AG08395 (cell line): ENCODE data around the gene SSTR3.
A peak's percentile ranks its signal among the peaks of the same experiment; 100 is the strongest.

Source experiments
- DNase-seq: peaks from one replicate; pipeline ENCODE4 v3.0.0; 2012; ENCODE audit warnings: mixed read lengths, low spot score

The SSTR3 gene

DNA sequence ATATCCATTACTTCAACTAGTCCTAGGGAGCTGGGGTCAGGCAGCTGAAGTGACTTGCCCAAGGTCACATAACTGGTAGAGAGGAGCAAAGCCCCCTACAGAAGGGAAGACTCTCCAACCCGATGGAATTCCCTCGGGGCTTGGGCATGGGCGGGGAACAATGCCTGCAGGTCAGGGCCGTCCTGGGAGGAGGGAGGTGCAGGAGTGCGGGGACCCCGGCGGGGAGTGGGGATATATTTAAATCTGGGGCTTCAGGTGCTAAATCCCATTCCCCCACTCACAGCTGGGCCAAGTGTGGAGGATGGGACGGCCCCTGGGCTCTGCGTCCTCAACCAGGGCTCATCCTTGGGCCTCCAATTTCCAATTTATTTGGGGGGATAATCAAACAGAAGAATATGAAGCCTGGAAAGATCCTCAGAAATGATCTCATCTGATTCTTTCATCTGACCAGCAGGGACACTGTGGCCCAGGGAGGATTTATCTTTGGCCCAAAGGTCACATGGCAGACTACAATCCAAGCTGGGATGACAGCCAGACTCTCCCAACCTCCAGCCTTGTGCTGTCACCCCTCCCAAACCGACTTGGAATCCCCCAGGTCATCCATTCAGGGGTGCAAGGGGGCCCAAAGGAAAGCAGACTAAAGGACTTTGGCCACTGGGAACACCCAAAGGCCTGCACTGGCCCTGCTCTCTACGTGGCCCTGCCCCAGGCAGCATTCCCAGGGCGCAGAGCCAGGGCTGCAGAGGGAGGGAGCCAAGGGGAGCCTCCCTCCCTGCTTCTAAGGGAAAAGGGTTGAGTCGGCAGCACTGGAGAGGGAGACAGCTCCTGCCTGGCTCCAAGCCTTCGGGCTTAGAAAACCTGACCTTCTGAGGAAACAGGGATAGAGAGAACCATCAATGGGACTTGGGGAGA lies 15.5 kb downstream of the SSTR3 start:
- DNase-seq = peak; percentile 96

DNA sequence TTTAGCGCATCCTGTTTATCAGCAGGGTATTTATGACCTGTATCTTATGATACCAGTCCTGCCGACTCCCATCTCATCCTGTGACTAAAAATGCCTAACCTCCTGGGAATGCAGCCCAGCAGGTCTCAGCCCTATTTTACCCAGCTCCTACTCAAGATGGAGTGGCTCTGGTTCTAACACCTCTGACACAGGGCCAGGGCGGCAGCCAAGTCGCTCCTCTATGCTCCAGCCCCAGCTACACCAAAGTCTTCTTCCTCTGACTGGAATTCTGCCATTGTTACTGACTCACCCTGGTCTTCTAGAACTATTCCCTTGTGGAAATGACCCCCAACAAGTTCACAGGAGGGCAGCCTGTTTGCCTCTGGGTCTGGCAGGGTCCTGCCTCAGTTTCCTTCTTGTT lies 16.4 kb downstream of the SSTR3 start:
- no peak for DNase-seq

DNA sequence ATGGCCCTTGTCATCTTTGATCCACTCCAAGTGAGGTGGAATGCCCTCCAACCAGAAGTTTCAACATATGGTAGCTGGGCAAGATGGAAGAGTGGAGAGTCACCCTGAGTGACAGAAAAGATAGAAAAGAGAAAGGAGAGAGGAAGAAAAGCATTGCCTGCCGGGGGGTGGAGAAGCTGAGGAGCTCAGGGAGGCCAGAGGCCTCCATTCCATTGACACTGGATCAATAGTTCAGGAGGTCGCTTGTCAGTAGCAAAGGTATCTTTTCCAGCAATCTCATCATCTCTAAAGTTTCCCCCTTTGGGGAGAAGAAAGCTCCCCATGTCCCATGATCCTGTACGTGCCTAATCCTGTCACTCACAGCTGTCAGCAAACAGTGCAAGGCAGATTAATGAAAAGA lies 17.5 kb downstream of the SSTR3 start:
- DNase-seq = no peak

DNA sequence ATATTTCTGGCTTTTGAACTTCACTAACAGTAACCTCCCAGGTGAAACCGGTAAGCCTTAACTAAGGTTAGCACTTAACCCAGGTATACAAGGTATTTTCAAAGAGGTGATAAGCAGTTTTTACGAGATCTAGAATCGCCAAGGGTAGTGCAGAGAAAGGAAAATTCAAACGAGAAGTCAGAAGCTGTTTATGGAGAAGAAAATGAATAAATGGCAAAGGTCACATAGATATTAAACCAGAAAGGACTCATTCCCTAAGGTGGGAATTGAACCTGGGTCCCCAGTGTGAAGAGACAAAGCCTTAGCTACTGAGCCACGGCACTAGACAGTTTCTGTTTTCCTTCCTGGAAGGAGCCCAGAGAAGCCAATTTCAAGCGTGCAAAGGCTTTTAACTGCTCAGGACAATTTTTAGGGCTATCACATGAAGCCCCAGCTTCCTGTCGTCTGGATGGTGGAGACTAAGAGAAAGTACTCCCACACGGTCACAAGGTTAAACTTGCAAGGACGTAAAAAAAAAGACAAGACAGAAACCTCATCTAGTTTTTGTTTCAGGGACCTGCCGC lies 18.6 kb downstream of the SSTR3 start:
- DNase-seq = no peak

DNA sequence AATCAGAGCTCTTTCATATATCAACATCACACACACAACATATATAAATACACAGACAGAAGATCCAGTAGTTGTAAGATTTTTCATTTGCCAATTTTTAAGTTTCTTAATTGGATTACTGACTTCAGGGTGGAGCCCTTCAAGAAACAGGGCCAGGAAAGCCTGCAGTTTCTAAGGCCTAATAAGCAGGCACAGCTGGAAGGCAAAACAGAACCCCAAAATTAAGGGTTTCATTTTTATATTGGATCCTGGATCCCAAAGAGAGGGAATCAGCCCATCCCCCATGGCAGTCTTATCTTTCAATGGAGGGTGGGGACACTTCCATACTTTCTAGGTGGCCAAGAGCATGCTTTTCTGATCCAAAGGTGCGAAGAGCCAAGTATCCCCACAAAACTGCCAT lies 19.5 kb downstream of the SSTR3 start:
- no peak for DNase-seq

DNA sequence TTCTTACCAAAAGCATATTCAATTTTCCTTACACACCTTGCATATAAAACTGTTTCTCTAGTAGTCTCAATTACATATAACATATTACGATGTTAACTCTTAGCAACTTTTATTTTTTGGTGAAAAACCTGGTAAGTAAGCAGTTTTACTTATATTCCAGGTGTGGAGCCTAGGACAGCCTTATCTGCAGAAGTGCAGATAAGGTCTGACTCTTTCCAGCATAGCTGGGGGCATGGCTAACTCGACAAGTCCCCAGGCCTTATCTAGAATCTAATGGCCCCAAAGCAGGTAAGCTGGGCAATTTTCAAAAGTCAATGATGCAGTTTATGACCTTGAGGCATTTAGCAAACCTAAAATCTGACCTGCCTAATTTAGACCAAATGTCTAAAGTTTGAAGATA lies 20.1 kb downstream of the SSTR3 start:
- DNase-seq = no peak

DNA sequence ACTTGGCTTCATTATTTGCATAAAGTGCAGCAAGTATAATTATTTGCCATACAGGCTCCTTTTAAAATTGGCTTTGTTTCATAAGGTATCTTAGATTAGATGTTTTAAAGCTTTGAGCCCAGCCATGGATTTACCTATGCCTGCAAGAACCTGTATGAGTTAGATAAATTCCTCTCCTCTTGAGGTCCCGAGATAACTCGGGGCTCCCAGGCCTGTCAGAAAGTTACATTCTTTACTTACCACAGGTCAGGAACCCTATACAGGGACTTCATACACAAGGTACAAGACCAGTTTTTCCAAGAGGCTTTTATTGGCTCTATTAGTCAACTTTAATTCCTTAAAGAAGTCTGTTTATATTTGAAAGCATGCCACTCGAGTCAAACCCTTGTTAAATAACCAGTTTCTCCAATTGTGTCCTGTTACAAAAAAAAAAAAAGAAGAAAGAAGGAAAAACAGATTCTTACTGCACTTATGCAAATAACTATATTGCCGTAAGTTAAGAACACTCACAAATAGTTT lies 22.0 kb downstream of the SSTR3 start:
- no peak for DNase-seq

DNA sequence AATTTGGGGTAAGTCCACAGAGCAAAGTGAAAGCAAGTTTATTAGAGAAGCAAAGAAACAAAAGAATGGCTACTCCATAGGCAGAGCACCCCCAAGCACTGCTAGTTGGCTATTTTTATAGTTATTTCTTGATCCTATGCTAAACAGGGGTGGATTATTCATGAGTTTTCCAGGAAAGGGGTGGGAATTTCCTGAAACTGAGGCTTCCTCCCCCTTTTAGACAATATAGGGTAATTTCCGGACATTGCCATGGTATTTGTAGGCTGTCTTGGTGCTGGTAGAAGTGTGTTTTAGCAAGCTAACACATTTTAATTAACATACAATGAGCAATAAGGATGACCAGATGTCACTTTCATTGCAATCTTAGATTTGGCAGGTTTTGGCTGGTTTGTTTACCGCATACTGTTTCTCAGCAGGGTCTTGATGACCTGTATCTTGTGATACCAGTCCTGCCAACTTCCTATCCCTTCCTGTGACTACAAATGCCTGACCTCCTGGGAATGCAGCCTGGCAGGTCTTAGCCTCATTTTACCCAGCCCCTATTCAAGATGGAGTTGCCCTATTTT lies 23.3 kb downstream of the SSTR3 start:
- no peak for DNase-seq

DNA sequence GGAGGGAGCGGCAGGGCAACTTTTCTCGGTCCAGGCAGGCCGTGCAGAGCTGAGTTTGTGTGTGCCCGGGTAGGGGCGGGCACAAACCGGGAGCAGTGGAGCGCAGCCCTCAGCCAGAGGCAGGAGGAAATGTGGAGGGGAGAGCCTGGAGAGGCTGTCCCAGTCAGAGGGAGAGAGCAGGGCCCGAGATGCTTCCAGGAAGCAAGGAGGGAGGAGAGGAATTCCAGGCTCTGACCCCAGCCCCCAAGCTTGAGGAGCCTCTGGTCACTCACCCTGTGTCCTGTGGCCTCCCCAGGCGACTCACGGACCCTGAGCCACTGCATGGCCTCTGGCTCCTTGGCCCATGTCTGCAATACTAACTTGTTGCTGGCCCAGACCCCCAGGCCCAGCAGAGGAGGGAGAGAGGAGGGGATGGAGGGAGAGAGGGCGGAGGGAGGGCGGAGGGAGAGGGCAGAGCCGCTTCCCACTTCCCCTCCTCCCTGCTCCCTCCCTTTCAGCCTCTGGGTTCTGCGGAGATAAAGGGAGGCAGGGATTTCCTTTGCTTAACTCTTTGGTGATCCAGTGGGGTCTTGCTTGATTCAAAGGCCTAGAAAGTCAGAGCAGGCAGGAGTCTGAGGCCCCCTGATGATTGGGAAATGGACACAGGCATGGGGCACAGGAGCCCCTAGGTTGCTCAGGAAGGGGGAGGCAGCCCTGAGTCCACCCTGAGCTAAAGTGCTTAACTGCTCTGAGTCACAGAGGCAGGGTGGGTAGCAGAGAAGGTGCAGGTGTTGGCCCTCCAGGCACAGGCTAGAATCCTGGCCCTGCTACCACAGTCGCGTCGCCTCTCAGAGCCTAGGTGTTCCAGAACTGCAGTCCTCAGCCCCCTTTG lies 24.2 kb downstream of the SSTR3 start, which contains the start of gene C1QTNF6:
Gene C1QTNF6 (minus strand): TSS at position 357 of the 871 bp plus-strand sequence. CDS start 34 bp downstream, at position 323.
- peak; percentile 39 for DNase-seq

DNA sequence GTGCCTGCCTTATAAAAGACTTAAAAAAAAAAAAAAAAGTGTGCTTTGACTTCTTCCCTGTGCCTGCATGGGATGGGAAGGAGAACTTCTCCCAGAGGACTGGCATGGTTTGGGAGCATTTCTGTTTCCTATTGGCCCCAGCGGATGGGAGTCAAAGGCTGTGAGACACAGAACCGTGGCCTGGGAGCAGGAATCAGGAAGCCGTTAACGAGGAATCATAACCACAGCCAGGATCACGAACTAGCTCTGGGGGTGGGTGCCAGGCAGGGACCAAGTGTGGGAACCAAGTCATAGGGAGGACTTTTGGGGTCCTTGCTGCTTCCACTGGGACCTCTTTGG lies 24.8 kb downstream of the SSTR3 start:
- DNase-seq = peak; percentile 54

DNA sequence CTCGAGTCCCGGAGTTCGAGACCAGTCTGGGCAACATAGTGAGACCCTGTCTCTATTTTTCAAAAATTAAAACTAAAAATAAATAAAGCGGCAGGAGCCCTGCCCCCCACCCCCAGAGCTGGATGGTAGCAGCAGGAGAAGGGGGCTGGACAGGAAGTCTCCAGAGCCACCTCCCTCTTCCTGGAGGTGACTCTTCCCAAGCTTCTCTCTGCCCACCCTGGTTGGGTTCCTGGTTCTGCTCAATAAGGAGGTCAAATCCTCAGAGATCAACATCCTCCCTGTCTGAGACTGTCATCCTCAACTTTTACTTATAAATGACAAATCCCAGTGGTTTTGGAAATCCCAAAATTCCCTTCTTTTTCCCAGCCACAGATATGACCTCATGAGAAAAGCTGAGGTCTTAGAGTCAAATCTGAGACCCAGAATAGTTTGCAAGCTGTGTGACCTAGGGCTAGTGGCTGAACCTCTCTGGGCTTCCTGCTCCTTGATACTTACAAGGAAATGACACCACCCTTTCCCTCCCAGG lies 25.2 kb downstream of the SSTR3 start:
- DNase-seq = no peak

DNA sequence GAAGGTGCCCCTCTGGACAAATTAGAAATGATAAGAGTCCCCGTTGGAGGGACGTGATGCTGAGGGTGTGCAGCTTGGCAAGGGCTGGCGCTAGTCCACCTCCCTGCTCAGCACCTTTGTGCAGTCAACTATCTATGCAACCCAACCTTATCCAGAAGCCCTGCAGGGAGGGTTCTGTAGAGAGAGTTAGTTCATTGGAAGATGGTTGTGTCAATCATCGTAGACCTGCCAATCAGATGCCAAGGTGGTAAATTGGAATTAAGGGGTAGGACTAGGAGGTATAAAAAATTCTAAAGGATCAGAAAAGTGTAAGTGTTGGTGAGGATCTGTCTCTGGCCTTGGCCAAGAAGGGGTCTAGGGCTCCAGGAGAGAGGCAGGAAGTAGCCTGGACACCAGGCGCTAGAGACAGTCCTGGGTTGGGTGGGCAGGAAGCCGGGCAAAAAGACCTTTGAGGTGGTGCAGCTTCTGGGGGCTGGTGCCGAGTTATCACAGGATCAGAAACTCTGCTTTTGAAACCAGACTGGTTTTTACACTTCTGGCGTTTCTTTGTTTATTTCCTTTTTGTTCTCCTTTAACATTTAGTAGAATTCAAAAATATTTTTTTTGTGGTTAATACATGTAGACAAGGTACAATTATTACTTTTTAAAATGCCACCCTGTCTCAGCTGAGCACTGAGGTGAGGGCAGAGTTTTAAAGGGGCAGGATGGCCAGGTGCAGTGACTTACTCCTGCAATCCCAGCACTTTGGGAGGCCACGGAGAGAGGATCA lies 25.9 kb downstream of the SSTR3 start:
- peak; percentile 85 for DNase-seq

DNA sequence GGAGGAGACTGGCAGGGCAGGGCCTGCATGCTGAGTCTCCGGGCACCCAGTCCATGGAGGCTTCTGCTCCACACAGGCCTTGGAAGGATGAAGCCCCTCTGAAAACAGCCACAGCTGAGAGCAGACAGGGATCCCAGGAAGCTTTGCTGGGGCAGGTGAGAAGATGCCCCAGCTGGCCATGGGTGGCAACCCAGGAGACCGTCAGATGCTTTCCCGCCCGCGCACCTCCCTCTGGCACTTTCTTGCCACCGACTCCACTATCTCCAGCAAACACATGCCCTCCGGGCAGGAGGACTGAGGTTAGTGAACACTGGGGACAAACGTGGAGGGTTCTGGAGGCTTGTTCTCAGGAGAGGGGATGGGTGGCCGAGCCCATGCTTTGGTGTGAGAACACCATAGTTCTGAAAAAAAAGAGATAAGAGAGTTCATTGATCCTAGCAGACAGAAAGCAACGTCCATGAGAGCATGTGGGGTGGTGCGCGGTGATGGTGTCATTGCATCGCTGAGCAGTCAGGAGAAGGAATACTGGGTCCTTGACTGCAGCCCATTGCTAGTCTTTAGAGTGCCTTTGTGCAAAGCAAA lies 26.5 kb downstream of the SSTR3 start:
- DNase-seq = no peak

DNA sequence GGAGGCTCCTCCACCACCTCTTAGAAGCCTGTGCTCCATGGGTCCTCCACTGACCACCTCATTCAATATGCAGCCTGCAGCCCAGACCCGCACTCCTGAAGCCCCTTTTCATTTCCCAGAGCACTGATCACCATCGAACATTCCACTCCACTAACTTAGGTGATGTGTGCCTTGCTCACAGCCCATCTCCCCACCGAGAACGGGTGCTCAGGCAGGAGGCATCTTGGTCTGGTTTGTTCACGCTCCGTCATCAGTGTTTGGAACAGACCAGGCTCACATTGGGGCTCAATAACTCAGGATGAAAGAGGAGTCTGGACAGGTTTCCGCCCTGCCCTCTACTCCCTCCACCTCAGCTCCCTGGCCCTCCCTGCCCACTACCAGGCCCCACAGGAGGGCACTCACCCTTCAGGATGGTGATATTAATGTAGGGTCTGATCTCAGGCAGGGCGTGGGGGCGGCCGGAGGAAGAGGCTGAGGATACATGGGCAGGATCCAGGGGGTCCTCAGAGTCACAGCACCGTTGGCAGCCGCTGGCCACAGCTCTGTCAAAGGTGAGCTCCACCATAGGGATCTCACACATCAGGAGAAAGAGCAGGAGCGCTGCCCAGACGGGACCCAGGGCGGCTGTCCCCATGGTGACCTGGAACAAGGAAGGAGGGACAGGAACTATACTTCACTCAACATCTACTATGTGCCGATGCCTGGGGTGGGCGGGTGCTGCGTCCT lies 27.3 kb downstream of the SSTR3 start:
- DNase-seq = no peak

DNA sequence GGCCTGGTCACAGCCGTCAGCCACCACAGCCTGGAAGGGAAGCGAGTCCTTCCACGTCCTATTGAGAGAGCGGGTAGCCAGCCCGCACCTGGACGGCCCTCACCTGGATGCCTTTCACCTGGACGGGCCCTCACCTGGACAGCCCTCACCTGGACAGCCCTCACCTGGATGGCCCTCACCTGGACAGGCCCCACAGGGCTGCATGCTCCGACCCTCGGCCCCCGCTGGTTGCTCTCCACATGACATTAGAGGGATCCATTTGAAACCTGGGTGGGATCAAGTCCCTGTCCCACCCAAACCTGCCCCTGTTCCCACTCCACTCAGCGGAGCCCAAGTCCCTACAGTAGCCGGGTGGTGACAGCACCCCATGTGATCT lies 27.9 kb downstream of the SSTR3 start:
- no peak for DNase-seq

DNA sequence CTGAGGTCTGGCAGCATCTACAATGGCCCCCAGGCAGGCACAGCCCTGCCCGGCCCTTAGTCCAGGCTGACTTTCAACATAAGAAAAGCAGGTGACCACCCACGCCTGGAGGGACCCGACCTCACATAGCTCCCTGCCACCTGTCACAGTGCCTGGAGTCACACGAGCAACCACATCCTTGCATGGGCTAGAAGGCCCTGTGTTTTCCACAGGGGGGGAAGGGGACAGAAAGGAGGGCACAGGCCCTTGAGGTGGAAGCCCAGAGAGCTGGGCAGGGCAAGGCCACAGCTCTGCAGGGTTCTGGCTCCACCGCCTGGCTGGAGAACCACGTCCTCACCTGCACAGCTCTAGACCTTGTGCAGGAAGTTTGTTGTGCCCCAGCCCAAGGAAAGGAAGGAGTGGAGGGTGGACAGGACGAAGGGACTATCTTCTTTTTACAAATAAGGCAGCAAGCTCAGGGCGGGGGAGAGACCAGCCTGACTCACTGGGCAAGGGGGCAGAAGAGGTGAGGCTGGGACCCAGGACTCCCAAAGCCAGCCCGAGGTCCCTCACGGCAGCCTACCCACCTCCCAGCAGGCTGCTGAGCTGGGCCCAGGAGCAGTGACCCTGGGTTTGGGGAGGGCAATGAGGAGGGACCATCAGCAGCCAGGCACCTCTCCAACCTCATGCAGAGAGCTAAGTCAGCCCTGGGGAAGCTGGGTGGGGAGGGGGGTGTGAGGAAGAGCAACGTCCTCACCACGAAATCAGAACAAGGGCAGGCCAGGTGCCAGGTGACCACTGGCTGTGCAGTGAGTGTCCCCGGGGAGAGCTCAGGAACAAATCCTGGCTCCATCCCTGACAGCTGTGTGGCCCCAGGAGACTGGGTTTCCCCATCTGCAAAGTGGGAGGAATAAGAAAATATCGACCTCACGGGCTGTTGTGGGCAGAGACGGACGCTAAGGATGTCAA lies 28.6 kb downstream of the SSTR3 start:
- DNase-seq = no peak

DNA sequence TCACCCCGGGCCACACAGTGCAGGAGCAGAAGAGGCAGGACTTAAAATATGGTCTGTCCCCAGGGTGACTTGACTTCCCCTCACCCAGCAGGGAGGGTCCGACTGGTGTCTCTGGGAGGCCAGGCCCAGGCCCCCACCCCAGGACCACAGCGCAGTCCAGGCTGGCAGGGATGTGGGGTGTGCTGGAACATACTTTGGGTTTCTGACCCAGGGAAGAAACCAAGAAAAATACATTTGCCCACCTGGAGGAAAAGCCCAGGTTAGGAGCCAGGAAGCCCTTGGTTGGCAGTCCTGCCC lies 29.4 kb downstream of the SSTR3 start:
- no peak for DNase-seq

DNA sequence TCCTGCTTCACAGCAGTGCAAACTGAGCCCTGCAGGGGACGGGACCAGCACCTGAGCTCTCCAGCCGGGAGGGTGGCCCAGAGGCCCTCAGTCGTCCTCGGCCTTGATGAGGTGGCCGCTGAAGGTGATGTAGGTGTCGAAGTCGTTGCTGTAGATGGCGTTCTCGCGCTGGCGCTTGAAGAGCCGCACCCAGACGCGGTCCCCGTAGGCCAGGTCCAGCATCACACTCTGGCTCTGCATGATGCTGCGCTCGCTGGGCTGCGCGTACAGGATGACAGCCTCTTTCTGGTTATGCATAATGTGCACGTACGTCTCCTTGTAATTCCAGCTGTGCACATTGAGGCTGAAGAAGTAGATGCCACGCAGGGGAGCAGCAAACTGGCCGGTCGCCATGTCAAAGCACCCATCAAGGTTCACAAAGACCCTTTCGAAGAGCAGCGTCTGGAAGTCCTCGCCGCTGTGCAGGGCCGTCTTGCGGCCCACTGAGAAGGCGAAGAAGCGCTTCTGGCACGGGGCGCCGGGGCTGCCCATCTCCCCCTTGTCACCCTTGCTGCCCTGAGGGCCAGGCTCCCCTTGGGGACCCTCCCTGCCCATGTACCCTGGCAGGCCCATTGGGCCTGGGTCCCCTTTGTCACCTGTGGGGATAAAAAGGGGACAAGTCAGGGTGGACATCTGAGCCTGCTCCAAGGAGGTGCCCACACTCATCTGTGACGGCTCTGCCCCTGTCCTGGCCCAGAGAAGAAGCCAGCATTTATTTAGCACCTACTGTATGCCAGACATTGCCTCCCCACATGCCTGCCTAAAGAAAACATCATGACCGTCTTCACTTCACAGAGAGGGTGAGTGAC lies 30.0 kb downstream of the SSTR3 start:
- DNase-seq = no peak
